GM12875 (cell line): ENCODE results near the gene APBA1.
"Not testable (repeated sequence)": the region's sequence is repeated elsewhere in the genome, so short reads cannot be mapped to it uniquely, and the experiment has no call there.

Experiments used
- H3K4me3 ChIP-seq: one replicate; pipeline ENCODE4 v1.5.1; 2011; ENCODE audit warnings: low read depth, low read length, control low read depth
- TF ChIP-seq, protein P1 (sequence below): IDR thresholded peaks from 2 replicates; pipeline ENCODE4 v1.5.1; 2011; ENCODE audit warnings: low read depth, mild to moderate bottlenecking, control low read depth, inconsistent platforms, low read length, moderate library complexity, borderline replicate concordance; ENCODE audit not compliant: insufficient read depth

Gene APBA1

DNA sequence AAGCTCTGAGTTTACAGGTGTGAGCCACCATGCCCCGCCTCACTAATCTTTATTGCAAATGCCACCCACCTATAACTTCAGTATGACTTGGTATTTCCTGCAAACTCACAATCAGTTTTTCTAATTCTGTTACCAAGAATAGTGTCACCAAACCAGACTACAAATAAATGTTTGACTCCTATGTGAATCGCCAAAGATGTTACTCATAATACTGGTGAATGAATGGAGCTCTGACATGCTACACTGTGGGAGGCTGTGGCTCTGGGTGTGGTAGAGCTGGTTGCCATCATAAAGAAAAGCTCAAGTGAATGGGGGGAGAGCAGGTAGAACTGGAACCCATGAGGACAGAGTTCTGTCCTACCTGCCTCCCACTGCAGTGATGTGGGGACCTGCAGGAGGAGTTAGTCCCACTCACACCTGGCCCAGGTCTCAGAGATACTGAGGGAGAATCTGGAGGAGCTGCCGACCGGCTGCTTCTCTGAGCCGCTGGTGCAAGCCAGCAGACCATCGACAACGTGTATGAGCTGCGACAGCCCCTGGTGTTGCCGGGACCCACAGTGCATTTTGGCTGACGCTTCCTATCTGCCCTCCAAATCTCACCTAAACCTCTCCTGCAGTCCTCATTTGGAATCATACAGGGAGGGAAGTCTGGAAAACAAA is 251.4 kb downstream of the APBA1 start:
- H3K4me3 ChIP-seq = no peak overlapping the region
- TF ChIP-seq, protein P1, sequence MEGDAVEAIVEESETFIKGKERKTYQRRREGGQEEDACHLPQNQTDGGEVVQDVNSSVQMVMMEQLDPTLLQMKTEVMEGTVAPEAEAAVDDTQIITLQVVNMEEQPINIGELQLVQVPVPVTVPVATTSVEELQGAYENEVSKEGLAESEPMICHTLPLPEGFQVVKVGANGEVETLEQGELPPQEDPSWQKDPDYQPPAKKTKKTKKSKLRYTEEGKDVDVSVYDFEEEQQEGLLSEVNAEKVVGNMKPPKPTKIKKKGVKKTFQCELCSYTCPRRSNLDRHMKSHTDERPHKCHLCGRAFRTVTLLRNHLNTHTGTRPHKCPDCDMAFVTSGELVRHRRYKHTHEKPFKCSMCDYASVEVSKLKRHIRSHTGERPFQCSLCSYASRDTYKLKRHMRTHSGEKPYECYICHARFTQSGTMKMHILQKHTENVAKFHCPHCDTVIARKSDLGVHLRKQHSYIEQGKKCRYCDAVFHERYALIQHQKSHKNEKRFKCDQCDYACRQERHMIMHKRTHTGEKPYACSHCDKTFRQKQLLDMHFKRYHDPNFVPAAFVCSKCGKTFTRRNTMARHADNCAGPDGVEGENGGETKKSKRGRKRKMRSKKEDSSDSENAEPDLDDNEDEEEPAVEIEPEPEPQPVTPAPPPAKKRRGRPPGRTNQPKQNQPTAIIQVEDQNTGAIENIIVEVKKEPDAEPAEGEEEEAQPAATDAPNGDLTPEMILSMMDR = no peak

DNA sequence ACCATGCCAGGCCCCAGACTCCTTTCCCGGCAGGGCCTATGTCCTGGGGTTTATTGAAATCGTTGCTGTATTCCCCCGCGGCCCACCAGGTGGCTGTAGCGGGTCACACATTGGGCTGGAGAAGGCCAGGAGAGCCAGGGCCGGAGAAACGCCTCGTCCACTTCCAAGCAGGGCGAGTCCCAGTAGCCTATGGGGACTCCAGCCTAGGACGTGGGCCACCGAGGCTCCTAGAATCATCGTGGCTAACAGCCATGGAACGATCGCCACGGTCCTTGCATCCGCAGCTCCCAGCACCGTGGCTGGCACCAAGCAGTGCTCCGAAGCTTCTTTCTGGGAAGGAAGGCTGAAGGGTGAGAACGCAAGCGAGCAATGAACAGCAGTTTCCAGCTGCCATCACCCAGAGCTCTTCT is 259.4 kb downstream of the APBA1 start:
- TF ChIP-seq, protein P1 = peak; percentile 25; the same call in 1 of the 2 replicates
- H3K4me3 ChIP-seq = no peak overlapping the region

DNA sequence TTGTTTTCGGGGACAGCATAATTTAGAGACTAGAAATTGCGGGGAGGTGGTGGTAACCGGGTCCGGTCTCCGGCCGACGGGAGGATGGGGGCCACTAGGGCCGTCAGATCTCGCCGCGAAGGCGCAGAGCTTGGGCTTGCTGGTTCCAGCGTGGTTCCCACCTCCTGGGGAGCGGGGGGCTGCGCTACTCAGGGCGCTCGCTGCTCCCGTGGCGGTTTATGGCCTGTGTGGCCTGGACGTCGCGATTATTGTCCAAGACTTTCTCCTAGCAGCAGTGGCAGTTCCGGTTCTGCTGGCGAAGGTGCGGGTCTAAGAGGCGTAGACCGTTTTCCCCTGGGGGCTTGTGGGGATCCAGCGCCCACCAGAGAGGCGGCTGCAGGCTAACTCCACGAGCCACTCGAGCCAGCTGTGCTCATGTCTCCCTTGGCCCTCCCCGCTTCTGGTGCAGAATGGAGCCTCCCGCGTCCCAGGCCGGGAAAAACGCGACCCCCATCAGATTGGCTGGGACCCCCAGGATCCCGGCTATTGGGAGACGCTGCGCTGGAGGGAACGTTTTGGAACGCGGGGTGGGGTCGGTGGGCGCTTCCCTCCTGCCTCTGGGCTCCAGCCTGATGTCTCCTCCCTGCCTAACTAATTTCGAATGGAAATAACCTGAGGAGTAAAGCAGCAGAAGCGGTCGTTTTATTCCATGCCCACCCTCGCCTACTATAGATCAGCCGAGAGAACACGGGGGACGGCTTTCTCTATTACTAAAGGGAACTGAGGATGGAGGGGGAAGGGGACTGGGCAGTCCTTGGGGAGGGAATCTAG is 260.0 kb downstream of the APBA1 start:
- TF ChIP-seq, protein P1 = no peak
- H3K4me3 ChIP-seq = no peak overlapping the region

DNA sequence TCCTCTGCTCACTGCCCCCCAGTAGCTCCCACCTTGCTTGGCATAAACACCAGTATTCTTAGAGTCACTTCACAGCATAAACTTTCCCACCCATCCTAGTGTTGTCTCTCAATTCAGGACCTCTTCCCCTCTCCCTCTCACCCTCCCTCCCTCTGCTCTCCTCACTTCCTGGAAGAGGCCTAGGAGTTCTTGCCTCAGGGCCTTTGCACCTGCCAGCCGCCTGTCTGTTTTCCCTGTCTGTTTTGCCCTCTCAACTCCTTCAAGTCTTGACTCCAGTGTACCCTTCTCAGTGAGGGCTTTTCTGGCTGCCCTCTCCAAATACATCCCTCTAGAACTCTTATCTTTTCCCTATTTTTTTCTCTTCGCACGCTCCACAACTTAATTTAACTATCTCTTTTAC is 260.9 kb downstream of the APBA1 start:
- TF ChIP-seq, protein P1 = no peak
- H3K4me3 ChIP-seq = no peak overlapping the region

DNA sequence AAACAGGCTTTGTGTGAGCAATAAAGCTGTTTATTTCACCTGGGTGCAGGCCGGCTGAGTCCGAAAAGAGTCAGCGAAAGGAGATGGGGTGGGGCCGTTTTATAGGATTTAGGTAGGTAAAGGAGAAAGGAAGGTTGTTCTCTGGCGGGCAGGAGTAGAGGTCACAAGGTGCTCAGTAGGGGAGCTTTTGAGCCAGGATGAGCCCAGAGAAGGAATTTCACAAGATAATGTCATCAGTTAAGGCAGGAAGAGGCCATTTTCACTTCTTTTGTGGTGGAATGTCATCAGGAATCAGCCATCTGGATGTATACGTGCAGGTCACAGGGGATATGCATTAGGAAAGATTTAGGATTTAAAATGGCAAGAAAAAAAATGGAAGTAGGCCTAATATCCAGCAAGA is 262.2 kb downstream of the APBA1 start:
- H3K4me3 ChIP-seq = not testable (repeated sequence)

DNA sequence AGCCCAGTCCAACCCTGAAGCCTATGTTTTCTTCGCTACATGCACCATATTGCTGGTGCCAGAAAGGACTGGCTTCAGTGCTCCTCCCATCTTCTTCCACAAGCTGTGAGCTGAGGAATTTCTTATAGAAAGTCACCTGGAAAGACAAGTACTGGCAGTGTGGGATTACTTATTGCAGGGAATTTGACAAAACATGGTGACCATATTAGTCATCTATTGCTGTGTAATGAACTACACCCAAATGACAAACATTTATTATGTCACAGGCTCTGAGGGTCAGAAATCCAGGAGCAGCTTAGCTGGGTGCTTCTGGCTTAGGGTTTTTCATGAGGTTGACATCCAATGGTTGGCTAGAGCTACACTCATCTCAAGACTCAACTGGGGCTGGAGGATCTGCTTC is 271.7 kb downstream of the APBA1 start:
- TF ChIP-seq, protein P1 = no peak

DNA sequence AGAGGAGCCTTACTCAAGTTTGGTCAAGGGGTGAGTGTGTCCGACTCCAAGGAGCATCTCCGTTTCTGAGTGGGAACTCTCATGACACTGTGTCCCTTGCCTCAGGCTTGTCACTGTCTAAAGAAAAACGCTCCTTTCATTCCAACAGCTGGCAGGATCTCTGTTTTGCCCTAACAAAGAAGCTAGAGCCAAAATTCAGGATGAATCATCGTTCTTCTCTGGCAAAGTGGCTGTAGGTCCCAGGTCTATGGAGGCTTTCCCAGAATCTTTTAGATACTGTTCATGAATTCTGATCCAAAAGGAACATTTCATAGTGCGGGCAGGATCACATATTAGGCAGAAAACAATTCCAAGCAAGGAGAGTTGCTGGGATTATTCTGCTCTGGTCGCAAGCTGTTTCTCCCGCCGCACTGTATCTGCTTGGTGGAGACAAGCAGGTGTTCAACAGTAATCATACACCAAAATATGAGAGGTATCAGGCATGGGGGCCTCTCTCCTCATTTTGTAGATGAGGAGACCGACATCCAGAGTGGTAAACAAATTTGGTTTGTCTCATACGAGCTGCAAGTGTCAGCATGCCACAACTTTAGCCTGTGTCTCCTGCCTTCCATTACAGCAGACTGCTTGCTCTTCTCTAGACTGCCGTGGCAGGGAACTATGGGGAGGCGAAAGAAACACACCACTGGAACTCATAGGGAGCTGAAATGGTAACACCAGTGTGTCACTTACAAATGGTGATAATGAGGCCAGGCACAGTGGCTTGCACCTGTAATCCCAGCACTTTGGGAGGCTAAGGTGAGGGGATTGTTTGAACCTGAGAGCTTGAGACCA is 274.6 kb downstream of the APBA1 start:
- no peak overlapping the region for H3K4me3 ChIP-seq
- TF ChIP-seq, protein P1 = no peak

More for the DNA sequence above, 271.7 kb downstream of the APBA1 start:
- no peak overlapping the region for H3K4me3 ChIP-seq
